MCF 10A (cell line): Measurements from ENCODE around the gene LRRC3. TPM values are rescaled to one million over a fixed set of nuclear protein-coding genes. Genes with fewer than 3 reads are reported as not detected.

ENCODE experiments used
- BruUV-seq: library from RNA; stranded (reverse); fragments of 400-500 nt; replicated peaks from 2 replicates; lab custom pipeline; 2021; lab: Mats Ljungman, UMichigan
- CTCF ChIA-PET: fragments of 300-600 bp; sonication (Branson Sonifier 250); formaldehyde crosslinking; extraction: SDS; loops from one replicate; lab custom pipeline; 2021; ENCODE audit warnings: antibody characterized with exemption, inconsistent platforms; lab: Yijun Ruan, JAX
- POLR2A ChIA-PET: fragments of 300-600, 350-650 bp; sonication (Branson Sonifier 250); formaldehyde crosslinking; extraction: SDS; loops from one replicate; lab custom pipeline; 2020; ENCODE audit warnings: antibody characterized with exemption, inconsistent platforms; lab: Yijun Ruan, JAX
- DNase-seq: peaks from one replicate; pipeline ENCODE4 v3.0.0-alpha.2; 2018; ENCODE audit not compliant: unreplicated experiment
- H3K27ac Mint-ChIP-seq: one replicate; pipeline ENCODE4 v1.8.0; 2022; ENCODE audit warnings: mild to moderate bottlenecking, low read depth, mixed read lengths; ENCODE audit not compliant: unreplicated experiment
- H3K27me3 Mint-ChIP-seq: one replicate; pipeline ENCODE4 v1.8.0; 2022; ENCODE audit warnings: mixed read lengths; ENCODE audit not compliant: insufficient read depth, unreplicated experiment
- H3K36me3 Mint-ChIP-seq: one replicate; pipeline ENCODE4 v1.8.0; 2022; ENCODE audit warnings: mild to moderate bottlenecking, moderate library complexity, mixed read lengths; ENCODE audit not compliant: insufficient read depth, unreplicated experiment
- H3K4me1 Mint-ChIP-seq: one replicate; pipeline ENCODE4 v1.8.0; 2022; ENCODE audit warnings: mixed read lengths; ENCODE audit not compliant: insufficient read depth, unreplicated experiment
- H3K4me3 Mint-ChIP-seq: one replicate; pipeline ENCODE4 v1.8.0; 2022; ENCODE audit warnings: mild to moderate bottlenecking, moderate library complexity, mixed read lengths; ENCODE audit not compliant: unreplicated experiment
- H3K9me3 Mint-ChIP-seq: one replicate; pipeline ENCODE4 v1.8.0; 2022; ENCODE audit warnings: mixed read lengths; ENCODE audit not compliant: unreplicated experiment
- intact Hi-C: fragments of 100-400 bp; cut with micrococcal nuclease; formaldehyde crosslinking; loops from 2 replicates; pipeline ENCODE4 v1.14.1; 2022
- total RNA-seq: library from RNA; stranded (reverse); gene quantifications from 2 replicates; pipeline ENCODE4 v1.2.3, GENCODE V29; 2022
- TF ChIP-seq, protein P1 (sequence below): fragments of 200-600 bp; IDR thresholded peaks from one replicate; pipeline ENCODE4 v1.8.0; 2022; ENCODE audit warnings: antibody characterized with exemption, mild to moderate bottlenecking; ENCODE audit not compliant: unreplicated experiment

The LRRC3 gene
- total RNA-seq, 1 experiment from 2014 or later: not detected

DNA sequence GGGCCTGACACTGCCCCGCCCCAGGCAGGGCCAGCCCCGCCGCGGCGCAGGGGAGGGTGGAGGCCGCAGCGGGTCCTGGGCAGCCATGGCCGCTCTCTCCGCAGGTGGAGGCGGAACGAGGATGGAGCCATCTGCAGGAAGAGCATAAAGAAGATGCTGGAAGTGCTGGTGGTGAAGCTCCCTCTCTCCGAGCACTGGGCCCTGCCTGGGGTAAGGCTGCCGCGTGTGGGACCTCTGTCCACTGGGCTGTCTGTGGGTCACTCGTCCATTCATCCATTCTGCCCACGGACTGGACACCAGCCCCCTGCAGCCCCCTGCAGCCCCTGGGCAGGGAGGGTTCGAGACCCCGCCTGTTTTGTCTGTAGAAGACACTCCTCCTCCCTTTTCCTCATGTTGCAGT is 18.4 kb upstream of the LRRC3 start:
- CTCF ChIA-PET: no interaction called here
- H3K27me3 Mint-ChIP-seq: no peaks in the 10 kb centered on the region
- BruUV-seq: no TSS peak

GRCh38 chr21:44437371-44437695 is 18.0 kb upstream of the LRRC3 start:
- ChIA-PET CTCF (no interaction called here), POLR2A (no interaction called here)
- Mint-ChIP-seq H3K4me3 (no peak overlapping the region), H3K27me3 (no peaks in the 10 kb centered on the region), H3K9me3 (no peaks in the 10 kb centered on the region), H3K27ac (no peak overlapping the region), H3K36me3 (no peaks in the 10 kb centered on the region), H3K4me1 (no peaks in the 10 kb centered on the region)
- BruUV-seq: no TSS peak
- intact Hi-C loops: no loop called here
- TF ChIP-seq, protein P1, sequence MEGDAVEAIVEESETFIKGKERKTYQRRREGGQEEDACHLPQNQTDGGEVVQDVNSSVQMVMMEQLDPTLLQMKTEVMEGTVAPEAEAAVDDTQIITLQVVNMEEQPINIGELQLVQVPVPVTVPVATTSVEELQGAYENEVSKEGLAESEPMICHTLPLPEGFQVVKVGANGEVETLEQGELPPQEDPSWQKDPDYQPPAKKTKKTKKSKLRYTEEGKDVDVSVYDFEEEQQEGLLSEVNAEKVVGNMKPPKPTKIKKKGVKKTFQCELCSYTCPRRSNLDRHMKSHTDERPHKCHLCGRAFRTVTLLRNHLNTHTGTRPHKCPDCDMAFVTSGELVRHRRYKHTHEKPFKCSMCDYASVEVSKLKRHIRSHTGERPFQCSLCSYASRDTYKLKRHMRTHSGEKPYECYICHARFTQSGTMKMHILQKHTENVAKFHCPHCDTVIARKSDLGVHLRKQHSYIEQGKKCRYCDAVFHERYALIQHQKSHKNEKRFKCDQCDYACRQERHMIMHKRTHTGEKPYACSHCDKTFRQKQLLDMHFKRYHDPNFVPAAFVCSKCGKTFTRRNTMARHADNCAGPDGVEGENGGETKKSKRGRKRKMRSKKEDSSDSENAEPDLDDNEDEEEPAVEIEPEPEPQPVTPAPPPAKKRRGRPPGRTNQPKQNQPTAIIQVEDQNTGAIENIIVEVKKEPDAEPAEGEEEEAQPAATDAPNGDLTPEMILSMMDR: no peak
- DNase-seq: no peak

More for the DNA sequence above, 18.4 kb upstream of the LRRC3 start:
- TF ChIP-seq, protein P1: no peak
- H3K4me3 Mint-ChIP-seq: no peak overlapping the region
- POLR2A ChIA-PET: no interaction called here
- H3K4me1 Mint-ChIP-seq: no peaks in the 10 kb centered on the region
- no peak overlapping the region for H3K27ac Mint-ChIP-seq
- DNase-seq: no peak
- no peaks in the 10 kb centered on the region for H3K36me3 Mint-ChIP-seq
- no peaks in the 10 kb centered on the region for H3K9me3 Mint-ChIP-seq
- intact Hi-C loops: no loop called here

DNA sequence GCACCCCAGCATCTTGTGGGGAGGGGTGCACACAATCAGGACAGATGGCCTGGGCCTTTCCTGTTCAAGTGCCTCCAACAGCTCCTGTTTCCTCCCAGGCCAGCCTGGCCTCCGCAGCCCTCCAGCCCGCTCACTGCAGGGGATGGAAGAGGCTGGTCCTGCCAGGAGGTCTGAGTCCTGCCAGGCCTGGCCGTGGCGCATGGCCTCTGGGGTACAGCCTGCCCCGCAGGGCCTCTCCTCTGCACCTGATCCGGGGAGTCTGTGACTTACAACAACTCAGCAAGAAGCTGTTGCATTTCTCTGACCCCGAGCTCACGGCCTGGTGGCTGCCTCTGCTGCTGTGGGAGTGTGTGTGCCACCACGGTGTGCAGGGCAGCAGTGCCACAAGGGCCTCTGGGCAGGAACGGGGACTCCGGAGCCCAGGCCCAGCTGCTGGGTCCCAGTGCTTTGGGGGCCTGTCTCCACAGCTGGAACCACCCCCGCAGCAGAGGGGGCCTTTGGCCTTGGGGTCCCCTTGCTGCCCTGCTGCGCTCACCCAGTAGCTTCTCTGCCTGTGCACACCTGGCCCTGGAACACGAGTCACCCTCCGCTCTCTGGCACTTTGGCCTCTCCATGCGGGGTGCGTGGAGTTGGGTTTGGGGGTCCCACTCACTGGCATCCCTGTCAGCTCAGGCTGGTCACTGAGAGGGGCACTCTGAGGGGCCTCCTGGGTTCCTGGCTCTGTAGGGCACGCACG is 17.4 kb upstream of the LRRC3 start:
- ChIA-PET POLR2A (no interaction called here), CTCF (no interaction called here)
- H3K36me3 Mint-ChIP-seq: no peaks in the 10 kb centered on the region
- H3K27me3 Mint-ChIP-seq: no peaks in the 10 kb centered on the region
- BruUV-seq: no TSS peak
- H3K4me1 Mint-ChIP-seq: no peaks in the 10 kb centered on the region
- TF ChIP-seq, protein P1: no peak
- DNase-seq: no peak
- no peak overlapping the region for H3K4me3 Mint-ChIP-seq
- no peaks in the 10 kb centered on the region for H3K9me3 Mint-ChIP-seq
- intact Hi-C loops: no loop called here
- H3K27ac Mint-ChIP-seq: no peak overlapping the region

GRCh38 chr21:44438531-44439210 is 16.6 kb upstream of the LRRC3 start:
- Mint-ChIP-seq H3K4me3 (no peak overlapping the region), H3K27ac (no peak overlapping the region), H3K36me3 (no peaks in the 10 kb centered on the region), H3K27me3 (no peaks in the 10 kb centered on the region), H3K4me1 (no peaks in the 10 kb centered on the region), H3K9me3 (no peaks in the 10 kb centered on the region)
- DNase-seq: no peak
- POLR2A ChIA-PET: no interaction called here
- intact Hi-C loops: no loop called here
- no TSS peak for BruUV-seq
- CTCF ChIA-PET: no interaction called here
- TF ChIP-seq, protein P1: no peak
